IPS DF 6.9 (cell line): Measurements from ENCODE around the gene AHDC1.
"Not testable (repeated sequence)": the region's sequence is repeated elsewhere in the genome, so short reads cannot be mapped to it uniquely, and the experiment has no call there.

Source experiments
- DNase-seq: peaks from one replicate; pipeline ENCODE4 v3.0.0-alpha.2; 2013; ENCODE audit warnings: low read depth, low spot score
- H3K27ac ChIP-seq: one replicate; pipeline ENCODE4 v1.5.1; 2013; ENCODE audit warnings: low read length, control low read depth
- H3K27me3 ChIP-seq: 2 replicates; pipeline ENCODE4 v1.6.1; 2013; ENCODE audit warnings: mild to moderate bottlenecking, low read length; ENCODE audit not compliant: control insufficient read depth, insufficient read depth
- H3K36me3 ChIP-seq: 2 replicates; pipeline ENCODE4 v1.6.1; 2013; ENCODE audit warnings: low read length; ENCODE audit not compliant: control insufficient read depth, insufficient read depth
- H3K4me1 ChIP-seq: 2 replicates; pipeline ENCODE4 v1.6.1; 2013; ENCODE audit warnings: low read length; ENCODE audit not compliant: control insufficient read depth, insufficient read depth
- H3K4me3 ChIP-seq: 2 replicates; pipeline ENCODE4 v1.5.1; 2013; ENCODE audit warnings: mild to moderate bottlenecking, low read length
- H3K9me3 ChIP-seq: 2 replicates; pipeline ENCODE4 v1.6.1; 2013; ENCODE audit warnings: low read length, inconsistent platforms; ENCODE audit not compliant: control insufficient read depth, insufficient read depth
- WGBS: extraction: QIAGEN DNeasy Blood & Tissue Kit; methylation state at CpG from one replicate; pipeline ENCODE4 v1.1.7; 2013; ENCODE audit warnings: mixed read lengths, missing lambda C conversion rate; ENCODE audit not compliant: insufficient read length, insufficient coverage; 5-methylcytosine and 5-hydroxymethylcytosine counted together

Gene AHDC1

GRCh38 chr1:27554293-27554692, 49.7 kb downstream of the AHDC1 start:
- no peak overlapping the region for H3K4me3 ChIP-seq
- peaks cover 22% of the 10 kb centered on the region for H3K36me3 ChIP-seq
- H3K27ac ChIP-seq, result no peak overlapping the region
- no peaks in the 10 kb centered on the region for H3K27me3 ChIP-seq
- no CpG with 5 or more reads among the region's 4 CpGs for WGBS
- no peaks in the 10 kb centered on the region for H3K9me3 ChIP-seq
- peaks cover 13% of the 10 kb centered on the region for H3K4me1 ChIP-seq
- DNase-seq, result no peak

GRCh38 chr1:27553823-27554222, 50.1 kb downstream of the AHDC1 start:
- peaks cover 26% of the 10 kb centered on the region for H3K36me3 ChIP-seq
- no CpG with 5 or more reads among the region's 7 CpGs for WGBS
- H3K27ac ChIP-seq, DNase-seq, H3K9me3 ChIP-seq, H3K4me3 ChIP-seq, H3K27me3 ChIP-seq: not testable (repeated sequence)
- H3K4me1 ChIP-seq, result peaks cover 13% of the 10 kb centered on the region

- peaks cover 24% of the 10 kb centered on the region for H3K36me3 ChIP-seq
- H3K27me3 ChIP-seq, result no peaks in the 10 kb centered on the region
- peaks cover 9% of the 10 kb centered on the region for H3K4me1 ChIP-seq
- H3K4me3 ChIP-seq, result no peak overlapping the region
- H3K27ac ChIP-seq, result no peak overlapping the region
- H3K9me3 ChIP-seq, result no peaks in the 10 kb centered on the region
- no CpG with 5 or more reads among the region's 16 CpGs for WGBS
- DNase-seq, result no peak
Measured at GRCh38 chr1:27552911-27553420, 51.0 kb downstream of the AHDC1 start.

GRCh38 chr1:27551953-27552312, 52.0 kb downstream of the AHDC1 start:
- Histone ChIP-seq H3K4me3 (no peak overlapping the region), H3K36me3 (peaks cover 25% of the 10 kb centered on the region), H3K4me1 (peaks cover 3% of the 10 kb centered on the region), H3K27me3 (no peaks in the 10 kb centered on the region), H3K27ac (no peak overlapping the region), H3K9me3 (no peaks in the 10 kb centered on the region)
- no peak for DNase-seq
- WGBS, result no CpG with 5 or more reads among the region's 14 CpGs

GRCh38 chr1:27551170-27551952, 52.6 kb downstream of the AHDC1 start:
- peaks cover 25% of the 10 kb centered on the region for H3K36me3 ChIP-seq
- no peak for DNase-seq

GRCh38 chr1:27550510-27551169, 53.3 kb downstream of the AHDC1 start:
- DNase-seq, result no peak

More at GRCh38 chr1:27551170-27551952, 52.6 kb downstream of the AHDC1 start:
- WGBS, result no CpG with 5 or more reads among the region's 48 CpGs
- no peak overlapping the region for H3K27ac ChIP-seq
- H3K27me3 ChIP-seq, result no peaks in the 10 kb centered on the region
- H3K9me3 ChIP-seq, result no peaks in the 10 kb centered on the region
- H3K4me3 ChIP-seq, result no peak overlapping the region
- peaks cover 3% of the 10 kb centered on the region for H3K4me1 ChIP-seq

GRCh38 chr1:27549807-27550408, 54.0 kb downstream of the AHDC1 start:
- H3K27ac ChIP-seq, result no peak overlapping the region
- WGBS, result no CpG with 5 or more reads among the region's 38 CpGs
- H3K36me3 ChIP-seq, result peaks cover 25% of the 10 kb centered on the region
- H3K9me3 ChIP-seq, result no peaks in the 10 kb centered on the region
- DNase-seq, result no peak
- H3K4me3 ChIP-seq, result no peak overlapping the region
- H3K4me1 ChIP-seq, result no peaks in the 10 kb centered on the region; the same call in 1 of the 2 replicates
- H3K27me3 ChIP-seq, result no peaks in the 10 kb centered on the region

More at GRCh38 chr1:27550510-27551169, 53.3 kb downstream of the AHDC1 start:
- no CpG with 5 or more reads among the region's 44 CpGs for WGBS
- H3K4me1 ChIP-seq, result no peaks in the 10 kb centered on the region; the same call in 1 of the 2 replicates
- H3K9me3 ChIP-seq, result no peaks in the 10 kb centered on the region
- no peak overlapping the region for H3K4me3 ChIP-seq
- peaks cover 25% of the 10 kb centered on the region for H3K36me3 ChIP-seq
- no peaks in the 10 kb centered on the region for H3K27me3 ChIP-seq
- H3K27ac ChIP-seq, result no peak overlapping the region

GRCh38 chr1:27548858-27549719, 54.9 kb downstream of the AHDC1 start:
- Histone ChIP-seq H3K36me3 (peaks cover 25% of the 10 kb centered on the region), H3K9me3 (no peaks in the 10 kb centered on the region), H3K4me1 (no peaks in the 10 kb centered on the region; the same call in 1 of the 2 replicates), H3K27me3 (no peaks in the 10 kb centered on the region), H3K27ac (no peak overlapping the region), H3K4me3 (no peak overlapping the region)
- WGBS, result no CpG with 5 or more reads among the region's 45 CpGs
- no peak for DNase-seq

- Histone ChIP-seq H3K36me3 (peaks cover 25% of the 10 kb centered on the region), H3K27ac (no peak overlapping the region), H3K4me1 (no peaks in the 10 kb centered on the region; the same call in 1 of the 2 replicates), H3K27me3 (no peaks in the 10 kb centered on the region), H3K9me3 (no peaks in the 10 kb centered on the region), H3K4me3 (no peak overlapping the region)
- no CpG with 5 or more reads among the region's 39 CpGs for WGBS
- no peak for DNase-seq
Measured at GRCh38 chr1:27548136-27548853, 55.6 kb downstream of the AHDC1 start.
